GM12891 (cell line): ENCODE measurements around the gene MBNL2.

Experiments used
- POLR2A ChIP-seq: IDR thresholded peaks from 2 replicates; pipeline ENCODE4 v1.6.1; 2011; ENCODE audit warnings: low read depth, low read length, control low read depth
- POLR2AphosphoS5 ChIP-seq: IDR thresholded peaks from 2 replicates; pipeline ENCODE4 v1.6.1; 2011; ENCODE audit warnings: low read depth, low read length, control low read depth
- POU2F2 ChIP-seq: IDR thresholded peaks from 2 replicates; pipeline ENCODE4 v1.6.1; 2011; ENCODE audit warnings: low read depth, mild to moderate bottlenecking, control low read depth, low read length, moderate library complexity
- SPI1 ChIP-seq: IDR thresholded peaks from 2 replicates; pipeline ENCODE4 v1.6.1; 2011; ENCODE audit warnings: low read depth, low read length, control low read depth
- TAF1 ChIP-seq: IDR thresholded peaks from 2 replicates; pipeline ENCODE4 v1.6.1; 2011; ENCODE audit warnings: low read depth, low read length, control low read depth

- TF ChIP-seq POLR2A (no peak), TAF1 (no peak), POLR2AphosphoS5 (no peak), SPI1 (no peak), POU2F2 (no peak)
Observed at GRCh38 chr13:97221046-97221445, 1.1 kb upstream of the MBNL2 start.
